NT2/D1 (cell line): ENCODE data around the gene AIRE.

Experiments used
- SUZ12 ChIP-seq: IDR thresholded peaks from 2 replicates; pipeline ENCODE4 v1.6.1; 2011; ENCODE audit not compliant: insufficient read length, insufficient read depth; ENCODE audit errors: extremely low read depth
- YY1 ChIP-seq: IDR thresholded peaks from 2 replicates; pipeline ENCODE4 v1.6.1; 2011; ENCODE audit not compliant: insufficient read length, insufficient read depth
- ZNF274 ChIP-seq: IDR thresholded peaks from 2 replicates; pipeline ENCODE4 v1.6.1; 2011; ENCODE audit warnings: mild to moderate bottlenecking, low read depth, low read length

DNA sequence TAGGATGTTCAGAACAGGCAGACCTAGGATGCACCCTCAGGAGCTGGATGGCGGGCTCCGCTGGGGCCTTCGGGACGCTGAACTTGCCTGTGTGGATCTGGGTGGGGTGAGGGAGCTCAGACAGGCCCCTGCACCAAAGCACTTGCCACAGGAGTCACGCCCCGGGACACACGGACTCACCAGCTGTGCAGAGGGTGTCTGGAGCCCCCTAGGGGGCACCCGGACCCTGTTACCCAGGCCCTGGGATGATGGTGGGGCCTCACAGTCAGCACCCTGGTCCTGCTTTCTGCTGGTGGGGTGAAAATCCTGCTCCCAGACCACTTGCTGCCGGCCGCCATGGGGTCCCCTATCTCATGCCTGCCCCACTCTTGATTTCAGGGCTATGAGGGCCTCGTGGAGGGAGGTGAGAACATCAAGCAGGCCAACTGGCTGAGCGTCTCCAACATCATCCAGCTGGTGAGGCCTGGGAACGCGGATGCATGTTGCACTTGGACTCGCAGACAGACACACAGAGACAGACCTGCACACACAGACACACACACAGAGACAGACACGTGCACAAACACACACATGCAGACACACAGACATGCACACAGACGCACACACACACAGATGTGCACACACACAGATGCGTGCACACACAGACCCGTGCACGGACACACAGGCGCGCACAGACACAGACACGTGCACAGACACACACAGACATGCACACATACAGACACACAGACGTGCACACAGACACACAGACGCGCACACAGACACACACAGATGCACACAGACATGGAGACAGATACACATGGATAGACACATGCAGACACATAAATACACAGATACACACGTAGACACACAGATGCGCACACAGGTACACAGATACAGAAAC is 25.2 kb downstream of the AIRE start:
- TF ChIP-seq YY1 (no peak), SUZ12 (no peak), ZNF274 (no peak)
